Measurements from ENCODE around the gene SEMA3F. TPM values are rescaled to one million over a fixed set of nuclear protein-coding genes. Genes with fewer than 3 reads are reported as not detected.
"Not testable (repeated sequence)": the region's sequence is repeated elsewhere in the genome, so short reads cannot be mapped to it uniquely, and the experiment has no call there.

The SEMA3F gene
- total and polyA plus RNA-seq, 4 donors = 27.8 to 54.3 (median 47.4) TPM

GRCh38 chr3:50224639-50225038, 69.5 kb downstream of the SEMA3F start:
- Histone ChIP-seq H3K4me3 (no peak overlapping the region), H3K36me3 (ENCODE audit: control insufficient read depth in 4 of 4, insufficient read depth in 4 of 4, low read length in 4 of 4) (no peaks in the 10 kb centered on the region), H3K9me3 (ENCODE audit: control insufficient read depth in 4 of 4, insufficient read depth in 3 of 4, low read length in 3 of 4) (no peaks in the 10 kb centered on the region), H3K9ac (ENCODE audit: insufficient read depth in 1 of 2, low read length in 2 of 2) (no peak overlapping the region), H3K27me3 (ENCODE audit: control insufficient read depth in 3 of 3, insufficient read depth in 3 of 3, low read length in 2 of 3) (no peaks in the 10 kb centered on the region), H3K27ac (ENCODE audit: low read depth in 1 of 2, low read length in 1 of 2) (no peak overlapping the region), H3K4me1 (ENCODE audit: control insufficient read depth in 5 of 5, insufficient read depth in 5 of 5, low read length in 5 of 5) (peaks cover 0 to 24% (median 0%) of the 10 kb centered on the region in 5 donors)
- DNase-seq = no peak
- ATAC-seq (ENCODE audit: insufficient read depth, low FRiP score) = no peak
- TF ChIP-seq CTCF (IDR thresholded peaks at IDR 0.05; ENCODE audit: control extremely low read depth, extremely low read depth) = no peak
- WGBS, 2 donors = 74 to 83% methylated on average over 5 of the region's 5 CpGs

GRCh38 chr3:50226888-50227389, 71.8 kb downstream of the SEMA3F start:
- peak overlapping the region in 1 of 2 donors; percentile 38 for H3K9ac ChIP-seq (ENCODE audit: insufficient read depth in 1 of 2, low read length in 2 of 2)

GRCh38 chr3:50227390-50228183, 72.5 kb downstream of the SEMA3F start:
- Histone ChIP-seq H3K27me3 (ENCODE audit: control insufficient read depth in 3 of 3, insufficient read depth in 3 of 3, low read length in 2 of 3) (no peaks in the 10 kb centered on the region), H3K4me3 (peak overlapping the region; percentile 39), H3K36me3 (ENCODE audit: control insufficient read depth in 4 of 4, insufficient read depth in 4 of 4, low read length in 4 of 4) (no peaks in the 10 kb centered on the region), H3K9me3 (ENCODE audit: control insufficient read depth in 4 of 4, insufficient read depth in 3 of 4, low read length in 3 of 4) (no peaks in the 10 kb centered on the region), H3K9ac (ENCODE audit: insufficient read depth in 1 of 2, low read length in 2 of 2) (peak overlapping the region in 1 of 2 donors; percentile 84), H3K4me1 (ENCODE audit: control insufficient read depth in 5 of 5, insufficient read depth in 5 of 5, low read length in 5 of 5) (peaks cover 0 to 18% (median 0%) of the 10 kb centered on the region in 5 donors), H3K27ac (ENCODE audit: low read depth in 1 of 2, low read length in 1 of 2) (peak overlapping the region; percentile 75 to 90)
- 2 to 3% methylated on average over 38 to 51 of the region's 51 CpGs for WGBS, 2 donors
- peak; percentile 90 for TF ChIP-seq CTCF (IDR thresholded peaks at IDR 0.05; ENCODE audit: control extremely low read depth, extremely low read depth)
- ATAC-seq (ENCODE audit: insufficient read depth, low FRiP score) (peak; percentile 94), DNase-seq (peak; percentile 93 to 96 (median 94))

More at GRCh38 chr3:50226888-50227389, 71.8 kb downstream of the SEMA3F start:
- peak overlapping the region; percentile 7 for H3K4me3 ChIP-seq
- peak overlapping the region; percentile 24 to 50 for H3K27ac ChIP-seq (ENCODE audit: low read depth in 1 of 2, low read length in 1 of 2)
- ATAC-seq (ENCODE audit: insufficient read depth, low FRiP score) (peak; percentile 7), DNase-seq (peak in 1 of 3 donors; percentile 58)
- 0 to 1% methylated on average over 28 to 40 of the region's 40 CpGs for WGBS, 2 donors
- H3K4me1 ChIP-seq (ENCODE audit: control insufficient read depth in 5 of 5, insufficient read depth in 5 of 5, low read length in 5 of 5) = peaks cover 0 to 18% (median 0%) of the 10 kb centered on the region in 5 donors
- no peaks in the 10 kb centered on the region for H3K36me3 ChIP-seq (ENCODE audit: control insufficient read depth in 4 of 4, insufficient read depth in 4 of 4, low read length in 4 of 4)
- H3K27me3 ChIP-seq (ENCODE audit: control insufficient read depth in 3 of 3, insufficient read depth in 3 of 3, low read length in 2 of 3) = no peaks in the 10 kb centered on the region
- H3K9me3 ChIP-seq (ENCODE audit: control insufficient read depth in 4 of 4, insufficient read depth in 3 of 4, low read length in 3 of 4) = no peaks in the 10 kb centered on the region
- no peak for TF ChIP-seq CTCF (IDR thresholded peaks at IDR 0.05; ENCODE audit: control extremely low read depth, extremely low read depth)

- Histone ChIP-seq H3K4me1 (ENCODE audit: control insufficient read depth in 5 of 5, insufficient read depth in 5 of 5, low read length in 5 of 5) (peaks cover 0 to 18% (median 0%) of the 10 kb centered on the region in 5 donors), H3K27ac (ENCODE audit: low read depth in 1 of 2, low read length in 1 of 2) (peak overlapping the region in 1 of 2 donors; percentile 90), H3K9ac (ENCODE audit: insufficient read depth in 1 of 2, low read length in 2 of 2) (peak overlapping the region in 1 of 2 donors; percentile 84)
- not testable (repeated sequence) for H3K9me3 ChIP-seq (ENCODE audit: control insufficient read depth in 4 of 4, insufficient read depth in 3 of 4, low read length in 3 of 4); H3K36me3 ChIP-seq (ENCODE audit: control insufficient read depth in 4 of 4, insufficient read depth in 4 of 4, low read length in 4 of 4); ATAC-seq (ENCODE audit: insufficient read depth, low FRiP score); H3K4me3 ChIP-seq; DNase-seq; H3K27me3 ChIP-seq (ENCODE audit: control insufficient read depth in 3 of 3, insufficient read depth in 3 of 3, low read length in 2 of 3)
- WGBS, 2 donors = 55 to 56% methylated on average over 15 of the region's 15 CpGs
Measured at GRCh38 chr3:50228184-50228763, 73.2 kb downstream of the SEMA3F start.
